NCI-H2196 (cell line): ENCODE measurements around the gene GNG14.
"Not testable (repeated sequence)": the region's sequence is repeated elsewhere in the genome, so short reads cannot be mapped to it uniquely, and the experiment has no call there.

ENCODE experiments used
- DNase-seq: peaks from one replicate; lab custom pipeline; 2025; ENCODE audit not compliant: unreplicated experiment; lab: John Stamatoyannopoulos, UW

The GNG14 gene

GRCh38 chr19:12722566-12723380 is 35.0 kb downstream of the GNG14 start:
- peak; percentile 99 for DNase-seq

GRCh38 chr19:12723381-12723640 is 35.5 kb downstream of the GNG14 start:
- no peak for DNase-seq

- peak; percentile 71 for DNase-seq
Measured at GRCh38 chr19:12723641-12724426, 36.0 kb downstream of the GNG14 start, which contains the start of gene TNPO2. Gene TNPO2 (minus strand): TSS chr19:12723932. CDS start chr19:12720977, 2,955 bp downstream.

- DNase-seq, result not testable (repeated sequence)
Measured at GRCh38 chr19:12725612-12726011, 37.8 kb downstream of the GNG14 start.

- no peak for DNase-seq
Measured at GRCh38 chr19:12726988-12727316, 39.2 kb downstream of the GNG14 start.

- DNase-seq, result no peak
Measured at GRCh38 chr19:12727745-12728433, 40.1 kb downstream of the GNG14 start.

GRCh38 chr19:12730064-12730463 is 42.3 kb downstream of the GNG14 start:
- no peak for DNase-seq

- no peak for DNase-seq
Measured at GRCh38 chr19:12731337-12731736, 43.5 kb downstream of the GNG14 start.

- DNase-seq, result no peak
Measured at GRCh38 chr19:12733369-12734214, 45.8 kb downstream of the GNG14 start.

- peak; percentile 99 for DNase-seq
Measured at GRCh38 chr19:12736995-12737834, 49.4 kb downstream of the GNG14 start, which contains the start of gene GET3. Gene GET3 (plus strand): TSS chr19:12737497. CDS start chr19:12737506, 9 bp downstream.

GRCh38 chr19:12737835-12738351 is 50.1 kb downstream of the GNG14 start:
- DNase-seq, result no peak
